Keratinocyte (primary cell): ENCODE data around the gene NHERF2. TPM values are rescaled to one million over a fixed set of nuclear protein-coding genes. Genes with fewer than 3 reads are reported as not detected.

Source experiments
- DNase-seq: peaks from one replicate; pipeline ENCODE4 v3.0.0-alpha.2; 2011; ENCODE audit warnings: low read depth, missing footprints, low spot score
- FAIRE-seq: peaks from 2 replicates; lab custom pipeline; 2011; peaks lifted over from hg19 to GRCh38; lab: Jason Lieb, UNC
- H2AFZ ChIP-seq: 2 replicates; pipeline ENCODE4 v1.6.0; 2012; ENCODE audit warnings: low read length, control low read depth, inconsistent platforms; ENCODE audit not compliant: control insufficient read depth
- H3K27ac ChIP-seq: 2 replicates; pipeline ENCODE4 v1.5.1; 2011; ENCODE audit warnings: low read length; ENCODE audit not compliant: control insufficient read depth, insufficient read depth
- H3K27me3 ChIP-seq: 3 replicates; pipeline ENCODE4 v1.6.0; 2011; ENCODE audit warnings: low read length; ENCODE audit not compliant: control insufficient read depth, insufficient read depth; ENCODE audit errors: extremely low read depth
- H3K36me3 ChIP-seq, 2 experiments: 2 replicates in 1 of 2; 3 replicates in 1 of 2; pipeline ENCODE4 v1.5.1; 2011; ENCODE audit warnings: low read length in 2 of 2, mild to moderate bottlenecking in 1 of 2; ENCODE audit not compliant: control insufficient read depth in 2 of 2, insufficient read depth in 2 of 2; ENCODE audit errors: extremely low read depth in 1 of 2
- H3K4me1 ChIP-seq: 3 replicates; pipeline ENCODE4 v1.5.1; 2011; ENCODE audit warnings: low read length; ENCODE audit not compliant: control insufficient read depth, insufficient read depth; ENCODE audit errors: extremely low read depth
- H3K4me2 ChIP-seq: 3 replicates; pipeline ENCODE4 v1.6.0; 2011; ENCODE audit warnings: low read depth, low read length; ENCODE audit not compliant: control insufficient read depth, insufficient read depth; ENCODE audit errors: extremely low read depth
- H3K4me3 ChIP-seq, 3 experiments: fragments of 200-600 bp in 1 of 3; sonication (generic) in 1 of 3; 2 replicates in 2 of 3; 3 replicates in 1 of 3; pipeline ENCODE4 v1.5.1; 2011 to 2016; ENCODE audit warnings: low read length in 3 of 3, mild to moderate bottlenecking in 3 of 3, control low read depth in 2 of 3, inconsistent platforms in 1 of 3, low read depth in 1 of 3, mixed read lengths in 1 of 3, mixed run types in 1 of 3, moderate library complexity in 1 of 3; ENCODE audit not compliant: control insufficient read depth in 2 of 3, insufficient read depth in 2 of 3; ENCODE audit errors: extremely low read depth in 1 of 3
- H3K79me2 ChIP-seq: 2 replicates; pipeline ENCODE4 v1.6.0; 2012; ENCODE audit warnings: low read length; ENCODE audit not compliant: control insufficient read depth, insufficient read depth
- H3K9ac ChIP-seq: 3 replicates; pipeline ENCODE4 v1.6.0; 2011; ENCODE audit warnings: low read length; ENCODE audit not compliant: control insufficient read depth, insufficient read depth; ENCODE audit errors: extremely low read depth
- H3K9me1 ChIP-seq: 3 replicates; pipeline ENCODE4 v1.6.0; 2011; ENCODE audit warnings: low read length; ENCODE audit not compliant: control insufficient read depth, insufficient read depth; ENCODE audit errors: extremely low read depth
- H3K9me3 ChIP-seq: 2 replicates; pipeline ENCODE4 v1.5.1; 2012; ENCODE audit warnings: low read depth, low read length; ENCODE audit not compliant: control insufficient read depth
- H4K20me1 ChIP-seq: 3 replicates; pipeline ENCODE4 v1.6.0; 2011; ENCODE audit warnings: low read length; ENCODE audit not compliant: control insufficient read depth, insufficient read depth; ENCODE audit errors: extremely low read depth
- EZH2 ChIP-seq: IDR thresholded peaks from one replicate; pipeline ENCODE4 v1.6.1; 2012; ENCODE audit warnings: inconsistent platforms, mild to moderate bottlenecking, low read length, moderate library complexity
- dilution Hi-C: fragments of 300-500 bp; cut with MboI; formaldehyde crosslinking; loops from one replicate; pipeline ENCODE4 v1.7.0; 2020; ENCODE audit warnings: low sequenced_read_pairs; ENCODE audit not compliant: extremely low pct_ligation_motif_present
- polyA plus RNA-seq, 5 experiments: library from polyadenylated mRNA; depleted of rRNA in 3 of 5; stranded (reverse) in 3 of 5; stranded (forward) in 1 of 5; unstranded in 1 of 5; fragments of >200 nt; gene quantifications; 1 replicate in 1 of 5; 2 replicates in 3 of 5; 3 replicates in 1 of 5; pipeline versions ENCODE4 v1.2.1 to v1.2.3, GENCODE V29; 2011 to 2012; ENCODE audit warnings: missing spikeins in 2 of 5, low read depth in 1 of 5, low replicate concordance in 1 of 5
- TF ChIP-seq, protein P1 (sequence below), 3 experiments: IDR thresholded peaks in 1 of 3; conservative IDR thresholded peaks in 1 of 3; optimal IDR thresholded peaks in 1 of 3; 2 replicates in 2 of 3; 3 replicates in 1 of 3; pipeline versions ENCODE3 to v1.5.1; 2011; ENCODE audit warnings: low read length in 3 of 3, mild to moderate bottlenecking in 3 of 3, moderate library complexity in 2 of 3, control low read depth in 1 of 3, inconsistent platforms in 1 of 3; ENCODE audit not compliant: insufficient read depth in 2 of 3; ENCODE audit errors: extremely low read depth in 1 of 3

Gene NHERF2
- polyA plus RNA-seq, 1 donor (not counting 4 experiments of a cell fraction or from before 2014, with no cell fraction given): 5.9 TPM

DNA sequence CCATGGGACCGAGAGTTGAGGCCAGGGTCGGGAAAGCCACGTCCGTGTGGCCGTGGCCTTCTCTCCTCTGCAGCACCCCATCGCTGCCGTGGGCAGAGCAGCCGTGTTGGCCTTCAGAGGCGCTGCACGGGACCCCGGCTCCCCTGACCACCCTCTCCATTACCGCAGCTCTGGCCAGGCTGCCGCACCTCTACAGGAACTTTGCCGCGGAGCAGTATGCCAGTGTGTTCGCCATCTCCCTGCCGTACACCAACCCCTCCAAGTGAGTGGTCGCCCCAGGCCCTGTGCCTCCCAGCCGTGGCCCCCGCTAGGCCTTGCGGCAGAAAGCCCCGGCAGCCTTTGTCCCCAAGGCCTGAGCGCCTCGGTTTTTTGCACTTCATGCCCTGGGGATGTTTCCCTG, 48.9 kb downstream of the NHERF2 start:
- H3K27ac ChIP-seq: no peak overlapping the region
- H3K27me3 ChIP-seq: no peaks in the 10 kb centered on the region
- H3K9me3 ChIP-seq: no peaks in the 10 kb centered on the region
- dilution Hi-C loops: no loop called here
- no peaks in the 10 kb centered on the region for H3K9me1 ChIP-seq
- H3K36me3 ChIP-seq: peaks cover 21 to 25% of the 10 kb centered on the region in 2 experiments
- H3K4me2 ChIP-seq: no peak overlapping the region
- TF ChIP-seq EZH2: no peak
- TF ChIP-seq, protein P1, sequence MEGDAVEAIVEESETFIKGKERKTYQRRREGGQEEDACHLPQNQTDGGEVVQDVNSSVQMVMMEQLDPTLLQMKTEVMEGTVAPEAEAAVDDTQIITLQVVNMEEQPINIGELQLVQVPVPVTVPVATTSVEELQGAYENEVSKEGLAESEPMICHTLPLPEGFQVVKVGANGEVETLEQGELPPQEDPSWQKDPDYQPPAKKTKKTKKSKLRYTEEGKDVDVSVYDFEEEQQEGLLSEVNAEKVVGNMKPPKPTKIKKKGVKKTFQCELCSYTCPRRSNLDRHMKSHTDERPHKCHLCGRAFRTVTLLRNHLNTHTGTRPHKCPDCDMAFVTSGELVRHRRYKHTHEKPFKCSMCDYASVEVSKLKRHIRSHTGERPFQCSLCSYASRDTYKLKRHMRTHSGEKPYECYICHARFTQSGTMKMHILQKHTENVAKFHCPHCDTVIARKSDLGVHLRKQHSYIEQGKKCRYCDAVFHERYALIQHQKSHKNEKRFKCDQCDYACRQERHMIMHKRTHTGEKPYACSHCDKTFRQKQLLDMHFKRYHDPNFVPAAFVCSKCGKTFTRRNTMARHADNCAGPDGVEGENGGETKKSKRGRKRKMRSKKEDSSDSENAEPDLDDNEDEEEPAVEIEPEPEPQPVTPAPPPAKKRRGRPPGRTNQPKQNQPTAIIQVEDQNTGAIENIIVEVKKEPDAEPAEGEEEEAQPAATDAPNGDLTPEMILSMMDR (optimal IDR thresholded peaks at IDR 0.05 in 1 of 3, IDR thresholded peaks at IDR 0.05 in 1 of 3, conservative IDR thresholded peaks at IDR 0.05 in 1 of 3; ENCODE audit: extremely low read depth in 1 of 3, insufficient read depth in 2 of 3, low read length in 3 of 3): no peak
- H4K20me1 ChIP-seq: no peaks in the 10 kb centered on the region
- H3K9ac ChIP-seq: no peak overlapping the region
- FAIRE-seq (no peak), DNase-seq (no peak)
- H3K4me1 ChIP-seq: peaks cover 15% of the 10 kb centered on the region
- H3K4me3 ChIP-seq: no peak overlapping the region
- H2AFZ ChIP-seq: no peak overlapping the region
- no peaks in the 10 kb centered on the region for H3K79me2 ChIP-seq

DNA sequence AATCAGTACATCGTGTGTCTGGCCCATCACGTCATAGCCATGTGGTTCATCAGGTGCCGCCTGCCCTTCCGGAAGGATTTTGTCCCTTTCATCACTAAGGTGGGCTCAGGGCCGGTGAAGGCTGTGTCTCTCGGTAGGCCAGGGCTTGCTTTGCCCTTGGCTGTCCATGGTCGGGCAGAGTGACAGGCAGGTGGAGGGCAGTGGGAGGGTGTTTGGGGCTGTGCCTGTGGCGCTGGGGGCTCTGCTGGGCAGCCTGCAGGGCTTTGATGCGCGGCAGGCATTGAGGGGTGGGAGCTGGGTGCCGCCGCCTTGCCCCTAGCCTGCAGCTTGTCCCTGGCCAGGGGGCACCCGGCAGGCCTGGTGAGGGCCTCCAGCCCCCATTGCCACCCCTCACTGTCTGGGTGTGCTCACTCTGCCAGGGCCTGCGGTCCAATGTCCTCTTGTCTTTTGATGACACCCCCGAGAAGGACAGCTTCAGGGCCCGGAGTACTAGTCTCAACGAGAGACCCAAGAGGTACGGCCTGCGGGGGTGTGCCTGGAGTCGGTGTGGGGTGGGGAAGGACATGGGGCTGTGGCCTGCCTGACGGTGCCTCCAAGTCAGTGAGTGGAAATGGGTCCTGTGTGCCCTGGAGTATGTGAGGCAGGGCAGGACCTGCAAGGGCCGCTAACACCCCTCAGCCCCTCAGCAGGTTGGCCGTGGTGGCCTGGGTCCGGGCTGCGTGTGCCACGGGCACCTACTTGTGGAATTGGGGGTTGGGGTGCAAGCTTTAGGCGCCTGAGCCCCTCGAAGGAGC, 49.6 kb downstream of the NHERF2 start:
- Histone ChIP-seq H3K9me3 (no peaks in the 10 kb centered on the region), H3K27ac (no peak overlapping the region), H2AFZ (no peak overlapping the region), H3K9me1 (no peaks in the 10 kb centered on the region), H3K36me3 (peaks cover 21 to 29% of the 10 kb centered on the region in 2 experiments), H3K79me2 (no peaks in the 10 kb centered on the region), H3K9ac (no peak overlapping the region), H3K4me3 (no peak overlapping the region), H4K20me1 (no peaks in the 10 kb centered on the region), H3K4me1 (peaks cover 15% of the 10 kb centered on the region), H3K4me2 (no peak overlapping the region), H3K27me3 (no peaks in the 10 kb centered on the region)
- FAIRE-seq (no peak), DNase-seq (no peak)
- dilution Hi-C loops: no loop called here
- TF ChIP-seq, protein P1 (optimal IDR thresholded peaks at IDR 0.05 in 1 of 3, IDR thresholded peaks at IDR 0.05 in 1 of 3, conservative IDR thresholded peaks at IDR 0.05 in 1 of 3; ENCODE audit: extremely low read depth in 1 of 3, insufficient read depth in 2 of 3, low read length in 3 of 3): no peak
- TF ChIP-seq EZH2: no peak
